ENCODE measurements around the gene CLIP1. TPM values are rescaled to one million over a fixed set of nuclear protein-coding genes. Genes with fewer than 3 reads are reported as not detected.

The CLIP1 gene
- total RNA-seq, 1 donor from 2014 or later: 55.8 TPM

DNA sequence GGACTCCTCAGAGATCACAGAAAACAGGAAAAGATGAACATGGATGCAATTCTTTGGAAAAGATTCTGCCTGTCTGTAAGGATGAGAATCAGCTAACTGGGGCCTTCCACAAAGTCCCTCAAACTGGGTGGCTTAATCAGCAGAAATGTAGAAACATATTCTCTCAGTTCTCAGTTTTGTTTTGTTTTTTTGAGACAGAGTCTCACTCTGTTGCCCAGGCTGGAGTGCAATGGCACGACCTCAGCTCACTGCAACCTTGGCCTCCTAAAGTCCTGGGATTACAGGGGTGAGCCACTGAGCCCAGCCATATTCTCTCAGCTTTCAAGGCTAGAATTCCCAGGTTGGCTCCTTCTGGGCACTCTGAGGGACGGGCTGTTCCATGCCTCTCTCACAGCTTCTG, 38.2 kb upstream of the CLIP1 start:
- no peak for DNase-seq (ENCODE audit: low read depth, low spot score)
- Mint-ChIP-seq H3K9me3 (no peaks in the 10 kb centered on the region), H3K4me3 (no peak overlapping the region), H3K4me1 (no peaks in the 10 kb centered on the region), H3K27me3 (ENCODE audit: low read depth) (no peaks in the 10 kb centered on the region), H3K27ac (ENCODE audit: unreplicated experiment) (no peak overlapping the region), H3K36me3 (ENCODE audit: low read depth) (no peaks in the 10 kb centered on the region)
- no peak for TF ChIP-seq CTCF (conservative IDR thresholded peaks at IDR 0.05)

DNA sequence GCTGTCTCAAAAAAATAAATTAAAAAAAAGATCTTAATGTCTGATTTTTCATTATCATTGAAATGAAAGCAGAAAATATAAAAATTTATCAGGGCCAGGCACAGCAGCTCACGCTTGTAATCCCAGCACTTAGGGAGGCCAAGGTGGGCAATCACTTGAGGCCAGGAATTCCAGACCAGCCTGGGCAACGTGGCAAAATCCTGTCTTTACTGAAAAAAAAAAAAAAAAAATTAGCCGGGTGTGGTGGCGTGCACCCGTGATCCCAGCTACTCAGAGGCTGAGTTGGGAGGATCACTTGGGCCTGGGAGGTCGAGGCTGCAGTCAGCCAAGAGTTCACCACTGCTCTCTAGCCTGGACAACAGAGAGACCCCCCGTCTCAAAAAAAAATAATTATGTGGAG, 37.6 kb upstream of the CLIP1 start:
- no peak for TF ChIP-seq CTCF (conservative IDR thresholded peaks at IDR 0.05)
- DNase-seq (ENCODE audit: low read depth, low spot score): no peak
- H3K4me1 Mint-ChIP-seq: no peaks in the 10 kb centered on the region
- no peak overlapping the region for H3K27ac Mint-ChIP-seq (ENCODE audit: unreplicated experiment)
- no peaks in the 10 kb centered on the region for H3K9me3 Mint-ChIP-seq
- H3K27me3 Mint-ChIP-seq (ENCODE audit: low read depth): no peaks in the 10 kb centered on the region
- no peaks in the 10 kb centered on the region for H3K36me3 Mint-ChIP-seq (ENCODE audit: low read depth)
- H3K4me3 Mint-ChIP-seq: no peak overlapping the region

- H3K4me3 Mint-ChIP-seq: no peak overlapping the region
- no peak for DNase-seq (ENCODE audit: low read depth, low spot score)
- H3K4me1 Mint-ChIP-seq: peaks cover 6% of the 10 kb centered on the region
- H3K9me3 Mint-ChIP-seq: no peaks in the 10 kb centered on the region
- no peaks in the 10 kb centered on the region for H3K36me3 Mint-ChIP-seq (ENCODE audit: low read depth)
- TF ChIP-seq CTCF (conservative IDR thresholded peaks at IDR 0.05): no peak
- H3K27me3 Mint-ChIP-seq (ENCODE audit: low read depth): no peaks in the 10 kb centered on the region
- H3K27ac Mint-ChIP-seq (ENCODE audit: unreplicated experiment): no peak overlapping the region
These were observed 36.7 kb upstream of the CLIP1 start for GRCh38 chr12:122459211-122459610.

- Mint-ChIP-seq H3K36me3 (ENCODE audit: low read depth) (no peaks in the 10 kb centered on the region), H3K4me3 (no peak overlapping the region), H3K27me3 (ENCODE audit: low read depth) (no peaks in the 10 kb centered on the region), H3K4me1 (peaks cover 11% of the 10 kb centered on the region), H3K27ac (ENCODE audit: unreplicated experiment) (no peak overlapping the region), H3K9me3 (no peaks in the 10 kb centered on the region)
- TF ChIP-seq CTCF (conservative IDR thresholded peaks at IDR 0.05): no peak
- DNase-seq (ENCODE audit: low read depth, low spot score): no peak
These were observed 35.9 kb upstream of the CLIP1 start for GRCh38 chr12:122458105-122459035.

DNA sequence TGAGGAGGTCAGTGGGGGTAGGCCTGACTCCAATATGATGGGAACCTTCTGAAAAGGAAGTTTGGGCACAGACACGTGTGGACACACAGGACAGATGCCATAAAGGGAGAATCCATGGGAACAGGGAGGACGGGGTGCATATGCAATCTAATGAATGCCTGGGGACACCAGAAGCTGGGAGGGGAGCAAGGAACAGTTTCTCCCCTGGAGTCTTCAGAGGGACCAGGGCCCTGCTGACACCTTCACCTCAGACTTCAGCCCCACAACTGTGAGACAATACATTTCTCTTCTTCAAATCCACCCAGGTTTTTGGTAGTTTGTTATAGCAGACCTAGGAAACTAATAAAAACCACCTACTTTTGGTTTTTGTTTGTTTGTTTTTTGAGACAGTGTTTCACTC, 35.2 kb upstream of the CLIP1 start:
- Mint-ChIP-seq H3K27me3 (ENCODE audit: low read depth) (no peaks in the 10 kb centered on the region), H3K9me3 (no peaks in the 10 kb centered on the region)
- no peak for DNase-seq (ENCODE audit: low read depth, low spot score)

More for the DNA sequence above, 35.2 kb upstream of the CLIP1 start:
- no peaks in the 10 kb centered on the region for H3K36me3 Mint-ChIP-seq (ENCODE audit: low read depth)
- H3K4me1 Mint-ChIP-seq: peaks cover 11% of the 10 kb centered on the region
- no peak overlapping the region for H3K27ac Mint-ChIP-seq (ENCODE audit: unreplicated experiment)
- H3K4me3 Mint-ChIP-seq: no peak overlapping the region
- TF ChIP-seq CTCF (conservative IDR thresholded peaks at IDR 0.05): no peak

Measured in neural crest cell (in vitro differentiated cells).